ENCODE data around the gene MFSD2A. TPM values are rescaled to one million over a fixed set of nuclear protein-coding genes. Genes with fewer than 3 reads are reported as not detected.

The MFSD2A gene
- total RNA-seq, 1 experiment from 2014 or later = 1.4 TPM

DNA sequence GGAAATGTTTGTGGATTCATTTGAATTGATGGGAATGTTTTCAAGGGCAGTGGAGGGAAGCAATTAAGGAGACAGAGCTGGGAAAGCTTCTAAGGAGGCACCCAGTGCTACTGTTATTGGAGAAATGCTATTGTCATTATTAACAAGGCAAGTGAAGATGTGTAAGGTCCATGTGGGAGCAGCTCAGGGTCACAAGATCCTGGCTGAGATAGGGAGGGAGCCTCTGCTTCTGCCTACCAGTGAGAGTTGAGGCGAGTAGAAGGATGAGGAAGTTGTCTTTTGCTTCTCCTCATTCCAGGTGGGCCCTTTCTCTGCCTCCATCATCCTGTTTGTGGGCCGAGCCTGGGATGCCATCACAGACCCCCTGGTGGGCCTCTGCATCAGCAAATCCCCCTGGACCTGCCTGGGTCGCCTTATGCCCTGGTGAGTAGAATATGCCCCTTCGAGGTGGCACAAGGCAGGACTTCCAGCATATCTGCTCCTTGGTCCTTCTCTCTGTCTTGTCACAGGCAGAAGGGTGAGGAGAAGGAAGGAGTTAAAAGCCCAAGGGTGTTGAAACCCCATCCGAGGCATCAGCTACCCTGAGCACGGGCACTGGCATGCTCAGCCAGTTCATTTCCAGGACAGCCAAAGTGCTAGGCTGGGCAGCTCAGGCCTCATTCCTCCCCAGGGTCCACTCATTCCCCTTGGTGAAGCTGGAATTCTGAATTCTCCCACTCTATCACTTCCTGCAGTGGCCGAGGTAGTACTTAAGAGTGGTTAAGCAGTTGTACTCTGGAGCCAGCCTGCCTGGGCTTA lies 3.7 kb downstream of the MFSD2A start:
- Histone ChIP-seq H3K9me3 (ENCODE audit: insufficient read depth, low read depth) (no peaks in the 10 kb centered on the region), H4K20me1 (ENCODE audit: insufficient read depth) (no peaks in the 10 kb centered on the region), H3F3A (ENCODE audit: insufficient read depth, low read depth) (peaks cover 9% of the 10 kb centered on the region; the same call in 1 of the 2 replicates), H2AFZ (no peak overlapping the region), H3K9me2 (ENCODE audit: insufficient read depth) (no peaks in the 10 kb centered on the region), H3K79me2 (ENCODE audit: low read depth) (no peaks in the 10 kb centered on the region), H3K4me2 (no peak overlapping the region), H3K4me3 (no peak overlapping the region), H3K4me1 (replicated peaks; ENCODE audit: insufficient read depth) (peaks cover 9% of the 10 kb centered on the region), H3K36me3 (ENCODE audit: low read depth) (no peaks in the 10 kb centered on the region), H3K27ac (no peak overlapping the region), H3K27me3 (ENCODE audit: insufficient read depth, low read depth) (no peaks in the 10 kb centered on the region)
- DNase-seq = no peak
- ChIA-PET CTCF (interaction anchor here (0.7 kb wide), 1 partner anchor 15 kb away, joined by 3 read pairs; no protein-coding TSS in a partner anchor), POLR2A (ENCODE audit: unreplicated experiment) (no interaction called here)
- TF ChIP-seq, protein P1, sequence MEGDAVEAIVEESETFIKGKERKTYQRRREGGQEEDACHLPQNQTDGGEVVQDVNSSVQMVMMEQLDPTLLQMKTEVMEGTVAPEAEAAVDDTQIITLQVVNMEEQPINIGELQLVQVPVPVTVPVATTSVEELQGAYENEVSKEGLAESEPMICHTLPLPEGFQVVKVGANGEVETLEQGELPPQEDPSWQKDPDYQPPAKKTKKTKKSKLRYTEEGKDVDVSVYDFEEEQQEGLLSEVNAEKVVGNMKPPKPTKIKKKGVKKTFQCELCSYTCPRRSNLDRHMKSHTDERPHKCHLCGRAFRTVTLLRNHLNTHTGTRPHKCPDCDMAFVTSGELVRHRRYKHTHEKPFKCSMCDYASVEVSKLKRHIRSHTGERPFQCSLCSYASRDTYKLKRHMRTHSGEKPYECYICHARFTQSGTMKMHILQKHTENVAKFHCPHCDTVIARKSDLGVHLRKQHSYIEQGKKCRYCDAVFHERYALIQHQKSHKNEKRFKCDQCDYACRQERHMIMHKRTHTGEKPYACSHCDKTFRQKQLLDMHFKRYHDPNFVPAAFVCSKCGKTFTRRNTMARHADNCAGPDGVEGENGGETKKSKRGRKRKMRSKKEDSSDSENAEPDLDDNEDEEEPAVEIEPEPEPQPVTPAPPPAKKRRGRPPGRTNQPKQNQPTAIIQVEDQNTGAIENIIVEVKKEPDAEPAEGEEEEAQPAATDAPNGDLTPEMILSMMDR (conservative IDR thresholded peaks at IDR 0.05) = no peak
- no peak for TF ChIP-seq EZH2 (IDR thresholded peaks at IDR 0.05; ENCODE audit: low read depth)
- intact Hi-C loops (cut with micrococcal nuclease; ENCODE audit: unreplicated experiment) = no loop called here
- BruUV-seq (replicated peaks) = no TSS peak

DNA sequence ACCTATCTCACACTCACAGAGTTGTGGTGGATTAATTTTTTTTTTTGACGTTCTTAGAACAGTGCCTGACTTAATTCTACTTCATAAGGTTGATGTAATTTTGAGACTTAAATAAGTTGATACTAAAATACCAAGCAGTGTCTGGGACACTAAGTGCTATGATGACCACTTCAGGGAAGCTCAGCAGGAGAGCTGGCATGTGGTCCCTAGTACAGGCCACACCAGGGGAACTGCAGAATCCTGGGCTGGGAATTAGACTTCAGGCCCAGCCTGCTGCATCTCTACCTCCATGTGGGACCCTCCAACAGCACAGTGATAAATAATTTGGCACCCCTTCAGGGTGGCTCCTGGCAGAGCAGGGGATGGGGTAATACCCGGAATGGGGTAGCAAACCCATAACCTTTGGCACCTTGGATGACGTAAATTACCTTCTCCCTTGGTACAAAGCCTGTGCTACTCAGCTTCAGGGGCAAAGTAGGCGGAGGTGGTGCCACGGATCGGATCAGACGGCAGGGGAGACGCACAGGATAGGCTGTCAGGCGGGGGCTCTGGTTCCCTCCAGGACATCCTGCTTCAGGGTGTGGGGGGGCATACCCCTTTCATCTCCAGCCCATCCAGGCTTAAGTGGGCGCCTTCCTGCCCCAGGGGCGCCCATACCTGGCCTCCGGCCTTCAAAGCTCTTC lies 4.8 kb downstream of the MFSD2A start:
- H3K9me2 ChIP-seq (ENCODE audit: insufficient read depth) = no peaks in the 10 kb centered on the region
- no peaks in the 10 kb centered on the region for H4K20me1 ChIP-seq (ENCODE audit: insufficient read depth)
- no peak overlapping the region for H3K4me2 ChIP-seq
- intact Hi-C loops (cut with micrococcal nuclease; ENCODE audit: unreplicated experiment) = no loop called here
- H3K27me3 ChIP-seq (ENCODE audit: insufficient read depth, low read depth) = no peaks in the 10 kb centered on the region
- POLR2A ChIA-PET (ENCODE audit: unreplicated experiment) = interaction anchor here (0.6 to 0.7 kb wide), 2 partner anchors 13 to 56 kb away, joined by 5 read pairs; no protein-coding TSS in a partner anchor
- no peak overlapping the region for H3K27ac ChIP-seq
- peaks cover 9% of the 10 kb centered on the region for H3K4me1 ChIP-seq (replicated peaks; ENCODE audit: insufficient read depth)
- H3K4me3 ChIP-seq = no peak overlapping the region
- TF ChIP-seq, protein P1 (conservative IDR thresholded peaks at IDR 0.05) = no peak
- TF ChIP-seq EZH2 (IDR thresholded peaks at IDR 0.05; ENCODE audit: low read depth) = no peak
- no peaks in the 10 kb centered on the region for H3K9me3 ChIP-seq (ENCODE audit: insufficient read depth, low read depth)
- no peaks in the 10 kb centered on the region for H3K36me3 ChIP-seq (ENCODE audit: low read depth)
- BruUV-seq (replicated peaks) = no TSS peak
- no peaks in the 10 kb centered on the region for H3K79me2 ChIP-seq (ENCODE audit: low read depth)
- H3F3A ChIP-seq (ENCODE audit: insufficient read depth, low read depth) = no peaks in the 10 kb centered on the region; the same call in 1 of the 2 replicates
- DNase-seq = no peak
- no peak overlapping the region for H2AFZ ChIP-seq
- CTCF ChIA-PET = interaction anchor here (0.6 to 1.4 kb wide), 2 partner anchors 14 to 37 kb away, joined by 3 to 6 read pairs; no protein-coding TSS in a partner anchor

DNA sequence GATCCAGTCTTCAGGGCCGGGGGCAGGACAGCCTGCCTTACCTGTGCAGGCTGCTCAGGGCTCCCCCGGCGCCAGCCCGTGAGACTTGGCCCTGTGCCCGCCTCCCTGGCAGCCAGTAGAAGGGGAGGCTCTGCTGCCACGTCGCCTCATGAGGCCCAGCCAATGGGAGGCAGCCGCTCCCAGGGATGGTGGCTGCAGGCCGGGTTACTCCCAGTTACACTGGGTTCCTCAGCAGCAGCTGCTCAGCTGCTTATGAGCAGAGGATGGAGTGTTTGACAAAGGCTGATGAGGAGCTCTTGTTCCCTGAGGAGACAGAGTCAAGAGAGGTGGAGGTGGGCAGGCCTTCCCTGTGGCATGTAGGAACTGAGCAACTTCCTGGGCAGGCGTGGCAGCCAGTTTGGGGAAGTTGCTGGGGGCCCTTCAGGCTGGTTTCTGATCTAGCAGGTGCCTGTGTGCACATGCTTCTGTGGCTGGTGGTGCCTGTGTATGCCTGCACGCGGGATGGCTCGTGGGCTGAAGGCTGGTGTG lies 5.5 kb downstream of the MFSD2A start:
- Histone ChIP-seq H3K36me3 (ENCODE audit: low read depth) (no peaks in the 10 kb centered on the region), H3K79me2 (ENCODE audit: low read depth) (no peaks in the 10 kb centered on the region), H3K4me3 (no peak overlapping the region), H2AFZ (no peak overlapping the region), H3K4me2 (no peak overlapping the region), H3K4me1 (replicated peaks; ENCODE audit: insufficient read depth) (peaks cover 9% of the 10 kb centered on the region), H3K27me3 (ENCODE audit: insufficient read depth, low read depth) (no peaks in the 10 kb centered on the region), H3F3A (ENCODE audit: insufficient read depth, low read depth) (no peaks in the 10 kb centered on the region; the same call in 1 of the 2 replicates), H3K9me3 (ENCODE audit: insufficient read depth, low read depth) (no peaks in the 10 kb centered on the region), H4K20me1 (ENCODE audit: insufficient read depth) (no peaks in the 10 kb centered on the region), H3K27ac (no peak overlapping the region), H3K9me2 (ENCODE audit: insufficient read depth) (no peaks in the 10 kb centered on the region)
- peak in 1 of 2 experiments; percentile 16 for DNase-seq
- TF ChIP-seq, protein P1 (conservative IDR thresholded peaks at IDR 0.05) = no peak
- no peak for TF ChIP-seq EZH2 (IDR thresholded peaks at IDR 0.05; ENCODE audit: low read depth)
- intact Hi-C loops (cut with micrococcal nuclease; ENCODE audit: unreplicated experiment) = no loop called here
- no TSS peak for BruUV-seq (replicated peaks)
- CTCF ChIA-PET = interaction anchor here (1.4 kb wide), 1 partner anchor 13 kb away, joined by 3 read pairs; no protein-coding TSS in a partner anchor
- POLR2A ChIA-PET (ENCODE audit: unreplicated experiment) = no interaction called here
